Measurements from ENCODE around the gene BRSK2. TPM values are rescaled to one million over a fixed set of nuclear protein-coding genes. Genes with fewer than 3 reads are reported as not detected.

The BRSK2 gene
- total RNA-seq, 4 donors from 2014 or later = 0.24 to 0.81 TPM; not detected in 2

DNA sequence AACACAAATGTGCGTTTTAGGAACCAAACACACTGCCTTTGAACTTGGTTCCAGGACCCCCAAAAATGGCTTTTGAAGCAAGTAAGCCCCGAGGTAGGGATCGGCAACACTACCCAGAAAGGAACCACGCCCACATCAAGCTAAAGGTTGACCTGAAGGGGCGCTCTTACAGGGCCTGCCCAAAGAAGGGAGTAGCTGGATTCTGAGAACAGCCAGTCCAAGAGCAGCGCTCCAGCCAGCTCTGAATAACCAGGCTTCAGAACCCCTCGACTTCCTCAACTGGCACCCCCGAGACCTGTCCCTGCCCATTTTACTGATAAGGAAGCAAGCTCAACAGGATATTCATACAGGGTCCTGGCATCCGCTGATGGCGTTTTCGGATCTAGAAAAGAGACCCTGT lies 115.7 kb downstream of the BRSK2 start:
- Histone ChIP-seq H3K27ac (no peak overlapping the region), H3K4me3 (no peak overlapping the region), H3K36me3 (no peaks in the 10 kb centered on the region), H3K4me1 (peaks cover 85 to 90% of the 10 kb centered on the region in 2 donors), H3K27me3 (no peaks in the 10 kb centered on the region), H3K9me3 (no peaks in the 10 kb centered on the region)
- DNase-seq (no peak), ATAC-seq (no peak)
- TF ChIP-seq, protein P1, sequence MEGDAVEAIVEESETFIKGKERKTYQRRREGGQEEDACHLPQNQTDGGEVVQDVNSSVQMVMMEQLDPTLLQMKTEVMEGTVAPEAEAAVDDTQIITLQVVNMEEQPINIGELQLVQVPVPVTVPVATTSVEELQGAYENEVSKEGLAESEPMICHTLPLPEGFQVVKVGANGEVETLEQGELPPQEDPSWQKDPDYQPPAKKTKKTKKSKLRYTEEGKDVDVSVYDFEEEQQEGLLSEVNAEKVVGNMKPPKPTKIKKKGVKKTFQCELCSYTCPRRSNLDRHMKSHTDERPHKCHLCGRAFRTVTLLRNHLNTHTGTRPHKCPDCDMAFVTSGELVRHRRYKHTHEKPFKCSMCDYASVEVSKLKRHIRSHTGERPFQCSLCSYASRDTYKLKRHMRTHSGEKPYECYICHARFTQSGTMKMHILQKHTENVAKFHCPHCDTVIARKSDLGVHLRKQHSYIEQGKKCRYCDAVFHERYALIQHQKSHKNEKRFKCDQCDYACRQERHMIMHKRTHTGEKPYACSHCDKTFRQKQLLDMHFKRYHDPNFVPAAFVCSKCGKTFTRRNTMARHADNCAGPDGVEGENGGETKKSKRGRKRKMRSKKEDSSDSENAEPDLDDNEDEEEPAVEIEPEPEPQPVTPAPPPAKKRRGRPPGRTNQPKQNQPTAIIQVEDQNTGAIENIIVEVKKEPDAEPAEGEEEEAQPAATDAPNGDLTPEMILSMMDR (IDR thresholded peaks at IDR 0.05 in 4 of 5, conservative IDR thresholded peaks at IDR 0.05 in 1 of 5) = no peak
- no peak for TF ChIP-seq POLR2A (IDR thresholded peaks at IDR 0.05)
- in situ Hi-C loops (cut with MboI; ENCODE audit: low sequenced_read_pairs in 4 of 4) = loop anchor here (25.0 kb wide), 3 partner anchors 193 to 293 kb away; partner anchors contain the start of genes MUC5B (in 3 of the 4) and TOLLIP (in 1 of the 4)
- intact Hi-C loops (cut with DNase I; ENCODE audit: low total_unique reads) = no loop called here

- in situ Hi-C loops (cut with MboI; ENCODE audit: low sequenced_read_pairs in 4 of 4) = loop anchor here (25.0 kb wide), 3 partner anchors 195 to 295 kb away; partner anchors contain the start of genes MUC5B (in 3 of the 4) and TOLLIP (in 1 of the 4)
- H3K36me3 ChIP-seq = no peaks in the 10 kb centered on the region
- ATAC-seq (no peak), DNase-seq (no peak)
- no peak for TF ChIP-seq POLR2A (IDR thresholded peaks at IDR 0.05)
- TF ChIP-seq, protein P1 (IDR thresholded peaks at IDR 0.05 in 4 of 5, conservative IDR thresholded peaks at IDR 0.05 in 1 of 5) = no peak
- no peak overlapping the region for H3K4me3 ChIP-seq
- intact Hi-C loops (cut with DNase I; ENCODE audit: low total_unique reads) = no loop called here
- H3K4me1 ChIP-seq = peaks cover 70 to 77% of the 10 kb centered on the region in 2 donors
- H3K9me3 ChIP-seq = no peaks in the 10 kb centered on the region
- no peak overlapping the region for H3K27ac ChIP-seq
- no peaks in the 10 kb centered on the region for H3K27me3 ChIP-seq
Observed at GRCh38 chr11:1506981-1507380, 117.2 kb downstream of the BRSK2 start.

GRCh38 chr11:1507381-1508140 lies 117.8 kb downstream of the BRSK2 start:
- TF ChIP-seq, protein P1 (IDR thresholded peaks at IDR 0.05 in 4 of 5, conservative IDR thresholded peaks at IDR 0.05 in 1 of 5) = no peak
- TF ChIP-seq POLR2A (IDR thresholded peaks at IDR 0.05) = no peak
- Histone ChIP-seq H3K4me3 (peak overlapping the region in 1 of 4 donors; percentile 24), H3K36me3 (no peaks in the 10 kb centered on the region), H3K4me1 (peaks cover 64 to 73% of the 10 kb centered on the region in 2 donors), H3K9me3 (no peaks in the 10 kb centered on the region), H3K27ac (peak overlapping the region in 2 of 4 donors; percentile 9 to 38), H3K27me3 (no peaks in the 10 kb centered on the region)
- ATAC-seq (no peak), DNase-seq (no peak)
- in situ Hi-C loops (cut with MboI; ENCODE audit: low sequenced_read_pairs in 4 of 4) (loop anchor here (25.0 kb wide), 3 partner anchors 195 to 295 kb away; partner anchors contain the start of genes MUC5B (in 3 of the 4) and TOLLIP (in 1 of the 4)), intact Hi-C loops (cut with DNase I; ENCODE audit: low total_unique reads) (no loop called here)

GRCh38 chr11:1508491-1508891 lies 118.8 kb downstream of the BRSK2 start:
- intact Hi-C loops (cut with DNase I; ENCODE audit: low total_unique reads) = no loop called here
- no peak for DNase-seq
- Histone ChIP-seq H3K27ac (no peak overlapping the region), H3K4me3 (no peak overlapping the region), H3K4me1 (peaks cover 61 to 66% of the 10 kb centered on the region in 2 donors), H3K9me3 (no peaks in the 10 kb centered on the region), H3K36me3 (no peaks in the 10 kb centered on the region), H3K27me3 (no peaks in the 10 kb centered on the region)
- ATAC-seq = no peak
- TF ChIP-seq, protein P1 (IDR thresholded peaks at IDR 0.05 in 4 of 5, conservative IDR thresholded peaks at IDR 0.05 in 1 of 5) = no peak
- TF ChIP-seq POLR2A (IDR thresholded peaks at IDR 0.05) = no peak
- in situ Hi-C loops (cut with MboI; ENCODE audit: low sequenced_read_pairs in 4 of 4) = loop anchor here (25.0 kb wide), 3 partner anchors 196 to 296 kb away; partner anchors contain the start of genes MUC5B (in 3 of the 4) and TOLLIP (in 1 of the 4)
